GM18499 (cell line): ENCODE measurements around the gene CFAP97D2.
"Not testable (repeated sequence)": the region's sequence is repeated elsewhere in the genome, so short reads cannot be mapped to it uniquely, and the experiment has no call there.

Source experiments
- ATAC-seq: cut with Tn5 transposase; IDR thresholded peaks from one replicate; pipeline ENCODE4 v1.9.1; 2021; ENCODE audit warnings: moderate number of reproducible peaks; ENCODE audit not compliant: insufficient read depth, unreplicated experiment

The CFAP97D2 gene

GRCh38 chr13:114260814-114261213 lies 81.8 kb downstream of the CFAP97D2 start:
- no peak for ATAC-seq

- ATAC-seq = no peak
These were observed 82.4 kb downstream of the CFAP97D2 start for GRCh38 chr13:114261328-114261965.

GRCh38 chr13:114263578-114263977 lies 84.5 kb downstream of the CFAP97D2 start:
- no peak for ATAC-seq

- ATAC-seq = not testable (repeated sequence)
These were observed 85.3 kb downstream of the CFAP97D2 start for GRCh38 chr13:114264313-114264712.

- no peak for ATAC-seq
These were observed 86.0 kb downstream of the CFAP97D2 start for GRCh38 chr13:114264886-114265611.

- no peak for ATAC-seq
These were observed 87.2 kb downstream of the CFAP97D2 start for GRCh38 chr13:114266241-114266640.

GRCh38 chr13:114268344-114269280 lies 89.6 kb downstream of the CFAP97D2 start:
- ATAC-seq = no peak

- no peak for ATAC-seq
These were observed 90.3 kb downstream of the CFAP97D2 start for GRCh38 chr13:114269281-114269770.
